Non-pigmented ciliary epithelial cell (primary cell): ENCODE measurements around the gene ITSN1.
"Not testable (repeated sequence)": the region's sequence is repeated elsewhere in the genome, so short reads cannot be mapped to it uniquely, and the experiment has no call there.

Experiments used
- DNase-seq: peaks from one replicate; pipeline ENCODE4 v3.0.0-alpha.2; 2010; ENCODE audit warnings: low read depth

ITSN1 gene

GRCh38 chr21:33642027-33642895 is at the start of gene ITSN1:
Gene ITSN1, plus strand, starts transcription at chr21:33642501. Its CDS starts 76,328 bp downstream, at chr21:33718829.
- DNase-seq, result peak; percentile 99

GRCh38 chr21:33598051-33598450 is 44.2 kb upstream of the ITSN1 start:
- no peak for DNase-seq

- DNase-seq, result peak; percentile 18
These were observed 33.7 kb upstream of the ITSN1 start for GRCh38 chr21:33608559-33608958.

DNA sequence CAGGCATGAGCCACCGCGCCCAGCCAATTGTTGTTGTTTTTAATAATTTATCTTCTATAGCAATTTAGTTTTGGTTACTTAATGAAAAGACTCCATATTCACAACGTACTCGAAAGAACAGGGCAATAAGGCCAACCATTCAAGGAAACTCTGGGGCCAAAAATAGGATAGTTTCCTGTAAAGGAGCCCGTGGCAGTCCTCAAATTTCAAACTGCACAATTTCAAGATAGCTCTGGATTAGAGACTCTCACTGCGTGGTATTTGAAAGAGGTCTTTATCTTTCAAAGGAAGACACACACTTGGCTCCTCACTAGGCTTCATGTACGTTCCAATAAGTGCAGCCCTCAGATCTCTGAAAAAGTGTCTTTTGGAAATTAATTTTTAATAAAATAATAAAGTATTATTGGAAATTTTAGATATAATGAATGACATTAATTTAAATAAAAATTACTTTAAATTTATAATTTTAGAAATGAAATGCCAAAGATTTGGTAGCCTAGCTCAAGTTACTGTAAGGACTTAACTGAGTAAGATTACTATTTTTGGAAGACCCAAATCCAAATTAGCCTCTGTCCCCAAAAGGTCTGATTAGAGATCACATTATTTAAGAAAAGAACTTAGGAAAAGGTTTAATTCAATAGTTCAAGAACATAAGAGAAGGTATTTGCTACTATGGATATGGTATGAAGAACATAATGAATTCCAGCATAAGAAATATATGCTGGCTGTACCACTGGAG is 31.1 kb upstream of the ITSN1 start:
- no peak for DNase-seq

GRCh38 chr21:33617565-33617964 is 24.7 kb upstream of the ITSN1 start:
- DNase-seq, result not testable (repeated sequence)

GRCh38 chr21:33618407-33618806 is 23.9 kb upstream of the ITSN1 start:
- no peak for DNase-seq

GRCh38 chr21:33619726-33620125 is 22.6 kb upstream of the ITSN1 start:
- DNase-seq, result no peak

DNA sequence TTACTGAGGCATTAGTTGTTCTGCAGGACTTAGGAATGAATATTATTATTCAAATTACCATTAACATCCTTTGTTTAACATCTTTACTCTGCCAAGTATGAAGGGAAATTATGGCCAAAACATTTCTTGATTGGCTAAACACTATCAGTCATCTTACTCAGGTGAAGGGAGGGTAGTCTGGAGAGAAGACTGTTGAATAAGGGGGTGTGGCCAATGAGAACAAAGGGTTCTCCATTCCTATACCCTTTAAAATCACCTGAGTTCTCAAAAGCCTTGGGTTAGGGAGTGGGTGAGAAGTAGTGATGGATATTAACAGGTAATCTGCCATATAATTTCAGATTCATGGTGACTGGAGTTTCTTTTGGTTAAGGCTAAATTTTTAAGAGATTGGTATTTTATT is 20.0 kb upstream of the ITSN1 start:
- DNase-seq, result no peak

GRCh38 chr21:33626151-33626550 is 16.1 kb upstream of the ITSN1 start:
- not testable (repeated sequence) for DNase-seq

DNA sequence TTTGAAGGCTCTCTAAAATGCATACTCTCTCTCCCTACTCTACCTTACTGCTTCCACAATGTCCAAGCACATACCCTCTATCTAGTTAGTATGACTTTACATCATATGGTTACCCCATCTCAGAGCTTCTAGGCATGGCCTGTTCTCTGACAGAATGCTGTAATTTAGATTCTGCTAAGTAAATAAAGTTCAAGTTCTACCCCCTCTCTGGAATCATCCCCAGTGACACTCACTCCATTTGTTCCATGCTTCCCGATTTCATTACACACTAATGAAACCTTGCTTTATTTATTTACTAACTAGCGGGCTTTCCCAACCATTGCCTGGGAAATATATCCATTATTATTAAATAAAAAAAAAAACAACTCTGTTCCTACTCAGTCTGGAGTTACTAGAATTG is 8.0 kb upstream of the ITSN1 start:
- DNase-seq, result no peak

DNA sequence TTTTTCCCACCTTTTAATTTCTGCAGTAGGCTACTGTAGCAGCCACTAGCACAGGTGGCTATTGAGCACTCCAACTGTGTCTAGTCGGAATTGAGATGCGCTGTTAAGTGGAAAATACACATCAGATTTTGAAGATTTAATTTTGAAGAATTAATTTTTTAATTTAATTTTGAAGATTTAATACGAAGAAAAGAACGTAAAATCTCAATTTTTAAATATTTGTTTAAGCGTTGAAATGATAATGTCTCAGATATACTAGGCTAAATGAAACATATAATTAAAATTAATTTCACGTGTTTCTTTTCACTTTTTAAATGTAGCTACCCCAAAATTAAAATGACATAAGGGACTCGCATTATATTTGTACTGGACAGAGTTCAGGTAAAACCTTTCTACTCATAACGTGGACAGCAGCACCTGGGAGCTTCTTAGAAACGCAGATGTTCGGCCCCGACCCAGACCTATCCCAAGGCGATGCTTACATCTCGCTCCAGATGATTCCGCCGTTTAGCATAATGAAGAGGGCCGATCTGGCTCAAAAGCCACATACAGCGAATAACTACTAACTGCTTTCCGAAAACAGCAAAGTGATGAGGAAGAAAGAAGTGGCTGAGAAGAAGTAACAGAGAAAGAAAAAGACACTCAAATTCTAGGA is 1.5 kb upstream of the ITSN1 start:
- no peak for DNase-seq

DNA sequence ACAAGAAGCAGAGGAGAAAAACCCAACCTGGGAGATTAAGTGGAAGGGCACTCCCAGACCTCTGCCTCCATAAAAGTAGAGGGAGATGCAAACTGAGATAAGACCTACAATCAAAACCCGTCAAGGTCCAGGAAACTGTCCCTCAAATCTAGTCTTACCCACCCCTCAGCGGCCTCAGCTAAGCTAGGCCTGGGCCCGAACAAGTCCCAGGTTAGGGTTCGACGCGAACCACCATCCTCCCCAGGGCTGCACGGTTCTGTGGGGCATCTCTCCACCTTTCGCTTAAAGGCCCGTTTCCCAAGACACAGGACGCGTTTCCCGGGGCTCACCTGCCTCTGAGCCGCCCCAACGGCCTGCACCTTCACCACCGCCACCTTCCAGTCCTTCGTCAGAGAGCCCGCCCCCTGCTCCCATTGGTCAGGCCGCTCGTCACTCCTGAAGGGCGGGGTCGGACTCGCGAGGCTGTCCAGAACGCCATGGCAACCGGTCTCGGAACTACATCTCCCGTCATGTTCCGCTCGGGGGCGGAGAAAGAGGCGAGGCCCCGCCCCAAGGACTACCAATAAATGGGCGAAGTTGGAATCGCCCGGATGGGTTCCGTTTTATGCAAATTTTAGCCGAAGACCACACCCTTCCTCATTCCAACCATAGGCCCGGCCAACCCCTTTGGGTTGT is 812 bp upstream of the ITSN1 start, which contains the start of gene CRYZL1:
TSS of gene CRYZL1 (minus strand) at position 390 of the 675 bp plus-strand sequence. CDS start 10,190 bp downstream, outside the sequence.
- DNase-seq, result peak; percentile 98

- no peak for DNase-seq
These were observed 776 bp downstream of the ITSN1 start for GRCh38 chr21:33642896-33643657.

GRCh38 chr21:33643658-33644311 is 1.5 kb downstream of the ITSN1 start:
- DNase-seq, result no peak

- no peak for DNase-seq
These were observed 2.2 kb downstream of the ITSN1 start for GRCh38 chr21:33644383-33645074.

DNA sequence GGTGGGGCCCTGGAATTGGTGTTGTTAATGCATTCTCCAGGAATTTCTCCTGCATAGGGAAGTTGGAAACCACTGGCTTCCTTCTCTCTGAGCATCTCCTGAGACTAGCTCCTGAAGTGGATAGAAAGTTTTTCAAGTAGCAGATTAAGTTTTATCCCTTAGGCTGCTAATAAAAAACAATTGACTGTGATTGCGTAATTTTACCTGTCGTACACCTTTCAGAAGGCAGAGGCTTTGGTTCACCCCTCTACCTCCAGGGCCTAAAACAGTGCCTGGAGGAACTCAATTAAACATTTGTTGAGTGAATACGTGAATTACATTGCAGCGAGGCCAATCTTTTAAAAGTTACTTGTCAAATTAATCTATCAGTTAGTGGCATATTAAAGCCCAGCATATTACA is 3.4 kb downstream of the ITSN1 start:
- DNase-seq, result no peak

DNA sequence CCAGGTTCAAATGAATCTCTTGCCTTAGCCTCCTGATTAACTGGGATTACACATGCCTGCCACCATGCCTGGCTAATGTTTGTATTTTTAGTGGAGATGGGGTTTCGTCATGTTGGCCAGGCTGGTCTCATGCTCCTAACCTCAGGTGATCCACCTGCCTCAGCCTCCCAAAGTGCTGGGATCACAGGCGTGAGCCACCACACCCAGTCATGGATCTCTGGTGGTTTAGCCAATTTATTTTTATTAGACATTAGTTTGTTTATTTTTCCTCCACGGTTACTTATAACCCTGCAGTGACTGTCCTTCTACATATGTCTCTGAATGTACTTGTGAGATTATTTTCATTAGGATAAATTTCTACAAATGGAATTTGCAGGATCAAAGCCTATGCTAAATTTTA is 5.3 kb downstream of the ITSN1 start:
- DNase-seq, result no peak

- DNase-seq, result no peak
These were observed 6.3 kb downstream of the ITSN1 start for GRCh38 chr21:33648555-33648954.

- DNase-seq, result no peak
These were observed 7.9 kb downstream of the ITSN1 start for GRCh38 chr21:33650230-33650629.

GRCh38 chr21:33650929-33651509 is 8.7 kb downstream of the ITSN1 start:
- no peak for DNase-seq
